HTERT RPE-1 (cell line): ENCODE measurements around the gene MTLN.
"Not testable (repeated sequence)": the region's sequence is repeated elsewhere in the genome, so short reads cannot be mapped to it uniquely, and the experiment has no call there.

Experiments
- in situ Hi-C: fragments of 300-500 bp; cut with MboI; formaldehyde crosslinking; loops from 4 replicates; pipeline ENCODE4 v1.14.3; 2020; ENCODE audit warnings: low sequenced_read_pairs

The MTLN gene

DNA sequence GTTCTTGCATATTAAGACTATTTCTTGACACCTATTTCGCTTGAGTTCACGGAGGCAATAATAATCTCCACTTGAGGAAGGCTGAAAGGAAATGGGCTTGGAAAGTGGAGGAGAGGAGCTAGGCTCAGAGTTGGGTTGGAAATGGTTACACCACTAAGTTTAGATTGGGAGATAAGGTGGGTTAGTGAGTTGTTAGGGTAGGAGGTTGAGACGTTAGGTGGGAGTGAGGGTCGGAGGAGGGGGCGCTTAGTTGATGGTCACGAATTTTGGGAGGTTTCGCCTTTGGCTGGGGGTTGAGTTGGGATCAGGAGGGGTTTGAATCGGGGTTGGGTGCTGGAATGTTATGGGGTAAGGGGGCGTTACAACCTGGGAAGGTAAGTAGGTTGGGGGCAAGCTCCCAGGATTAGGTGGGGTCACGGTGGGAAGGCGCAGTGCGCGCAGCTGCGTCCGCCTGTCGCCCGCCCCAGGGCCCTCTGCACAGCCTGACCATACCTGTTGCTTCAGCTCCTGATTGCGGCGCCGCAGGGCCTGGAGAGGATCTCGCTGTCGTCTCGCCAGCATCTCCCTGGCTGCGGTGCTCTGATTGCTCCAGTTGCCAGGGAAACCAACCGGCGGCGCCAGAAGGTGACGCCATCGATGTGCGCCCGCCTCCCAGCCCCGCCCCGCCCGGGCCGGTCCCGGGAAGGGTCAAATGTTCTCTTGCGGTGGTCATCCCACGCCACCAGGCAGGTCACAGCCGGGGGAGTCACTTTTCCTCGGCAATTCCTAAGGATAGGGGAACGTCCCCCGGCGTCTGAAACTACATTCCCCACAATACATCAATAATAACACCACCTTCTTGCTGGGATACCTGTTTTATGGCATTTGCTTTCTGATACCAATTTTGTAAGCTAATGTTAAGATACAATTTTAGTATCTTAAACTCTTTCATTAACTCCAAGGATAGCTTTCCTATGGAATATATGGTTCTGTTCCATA is 7.7 kb downstream of the MTLN start, which contains the start of gene NPHP1:
TSS of gene NPHP1 (minus strand) at position 606 of the 978 bp plus-strand sequence. CDS start at position 561, 45 bp downstream.
- in situ Hi-C loops = no loop called here

DNA sequence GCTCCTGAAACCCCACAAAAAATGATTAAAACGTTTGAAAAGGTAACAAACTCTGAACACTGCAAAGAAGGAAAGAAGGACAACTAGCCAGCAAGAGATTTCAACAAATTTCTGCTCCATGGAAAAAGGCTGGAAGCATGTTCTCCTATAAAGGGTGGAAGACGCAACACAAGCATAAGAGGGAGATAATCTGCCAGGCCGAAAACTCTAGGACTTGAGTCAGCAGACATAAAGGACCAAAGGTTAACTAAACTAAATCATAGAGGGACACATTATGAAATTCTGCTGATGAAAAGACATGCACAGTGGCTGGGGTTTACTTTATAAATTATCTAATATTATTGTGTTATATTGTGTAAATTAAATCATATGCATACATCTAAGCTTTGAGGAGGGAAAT is 14.3 kb downstream of the MTLN start:
- in situ Hi-C loops = no loop called here

DNA sequence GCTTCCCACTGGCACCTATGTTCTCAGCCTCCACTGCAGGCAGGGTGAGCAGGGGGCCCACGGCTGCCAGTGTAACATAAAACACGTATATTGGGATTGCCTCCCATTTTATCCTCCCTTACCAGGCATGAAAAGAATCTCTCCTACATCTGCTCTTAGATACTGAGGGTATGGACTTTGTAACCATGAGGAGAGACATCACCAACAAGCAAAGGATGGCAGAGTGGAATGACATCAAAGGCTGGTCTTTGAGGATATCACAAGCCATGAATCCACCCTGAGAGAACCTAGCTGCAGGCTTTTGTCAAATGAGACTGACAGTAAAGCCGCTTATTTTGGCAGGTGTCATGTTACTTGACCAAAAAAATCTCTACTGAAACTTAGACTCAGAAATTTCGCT is 14.9 kb downstream of the MTLN start:
- in situ Hi-C loops = no loop called here

DNA sequence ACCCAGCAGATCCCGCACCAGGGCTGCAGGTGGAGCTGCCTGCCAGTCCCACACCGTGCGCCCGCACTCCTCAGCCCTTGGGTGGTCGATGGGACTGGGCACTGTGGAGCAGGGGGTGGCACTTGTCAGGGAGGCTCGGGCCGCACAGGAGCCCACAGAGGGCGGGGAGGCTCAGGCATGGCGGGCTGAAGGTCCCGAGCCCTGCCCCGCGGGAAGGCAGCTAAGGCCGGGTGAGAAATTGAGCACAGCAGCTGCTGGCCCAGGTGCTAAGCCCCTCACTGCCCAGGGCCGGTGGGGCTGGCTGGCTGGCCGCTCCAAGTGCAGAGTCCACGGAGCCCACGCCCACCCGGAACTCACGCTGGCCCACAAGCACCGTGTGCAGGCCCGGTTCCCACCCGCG is 22.2 kb downstream of the MTLN start:
- in situ Hi-C loops = not testable (repeated sequence)

DNA sequence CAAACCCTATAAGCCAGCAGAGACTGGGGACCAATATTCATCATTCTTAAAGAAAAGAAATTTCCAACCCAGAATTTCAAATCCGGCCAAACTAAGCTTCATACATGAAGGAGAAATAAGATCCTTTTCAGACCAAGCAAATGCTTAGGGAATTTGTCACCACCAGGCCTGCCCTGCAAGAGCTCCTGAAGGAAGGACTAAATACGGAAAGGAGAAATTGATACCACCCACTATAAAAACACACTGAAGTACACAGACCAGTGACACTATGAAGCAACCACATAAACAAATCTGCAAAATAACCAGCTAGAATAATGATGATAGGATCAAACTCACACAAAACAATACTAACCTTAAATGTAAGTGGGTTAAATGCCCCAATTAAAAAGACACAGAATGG is 29.9 kb downstream of the MTLN start:
- in situ Hi-C loops = no loop called here

DNA sequence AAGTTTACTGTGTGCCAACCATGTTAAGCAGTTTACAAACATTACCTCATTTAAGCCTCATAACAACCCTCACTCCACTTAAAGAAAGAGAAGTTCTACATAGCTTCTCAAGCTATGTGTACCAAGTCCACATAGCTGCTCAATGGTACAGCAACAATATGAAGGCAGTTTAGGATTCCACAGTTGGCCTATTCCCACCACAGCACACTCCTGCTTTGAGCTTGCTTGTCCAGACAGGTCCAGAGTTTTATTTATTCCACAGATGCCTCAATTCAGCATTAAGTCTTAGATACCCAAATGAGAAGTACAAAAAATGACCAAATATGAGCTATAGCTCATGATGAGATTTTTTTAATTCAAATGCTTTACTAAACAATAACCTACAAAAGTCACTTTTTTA is 32.3 kb downstream of the MTLN start:
- in situ Hi-C loops = no loop called here

DNA sequence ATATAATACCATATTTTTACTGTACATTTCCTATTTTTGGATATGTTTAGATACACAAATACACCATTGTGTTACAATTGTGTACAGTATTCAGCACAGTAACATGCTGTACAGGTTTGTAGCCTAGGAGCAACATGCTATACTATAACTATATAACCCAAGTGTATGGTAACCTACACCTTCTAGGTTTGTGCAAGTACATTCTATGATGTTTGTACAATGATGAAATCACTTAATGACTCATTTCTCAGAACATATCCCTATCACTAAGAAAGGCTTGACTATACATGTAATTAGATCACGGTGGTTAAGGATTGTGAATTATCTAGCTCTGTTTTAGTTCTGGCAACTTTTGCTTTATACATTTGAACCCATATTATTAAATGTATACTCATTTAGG is 38.8 kb downstream of the MTLN start:
- in situ Hi-C loops = no loop called here

DNA sequence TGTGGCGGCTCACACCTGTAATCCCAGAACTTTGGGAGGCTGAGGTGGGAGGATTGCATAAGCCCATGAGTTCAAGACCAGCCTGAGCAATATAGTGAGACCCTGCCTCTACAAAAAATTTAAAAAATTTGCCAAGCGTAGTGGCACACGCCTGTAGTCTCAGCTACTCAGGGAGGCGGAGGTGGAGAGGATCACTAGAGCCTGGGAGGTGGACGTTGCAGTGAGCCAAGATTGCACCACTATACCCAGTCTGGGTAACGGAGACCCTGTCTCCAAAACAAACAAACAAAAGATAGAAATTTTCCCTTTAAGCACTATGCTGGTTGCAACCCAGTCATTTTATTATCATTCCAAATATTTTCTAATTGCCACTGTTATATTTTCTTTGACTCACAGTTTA is 39.8 kb downstream of the MTLN start:
- in situ Hi-C loops = no loop called here

DNA sequence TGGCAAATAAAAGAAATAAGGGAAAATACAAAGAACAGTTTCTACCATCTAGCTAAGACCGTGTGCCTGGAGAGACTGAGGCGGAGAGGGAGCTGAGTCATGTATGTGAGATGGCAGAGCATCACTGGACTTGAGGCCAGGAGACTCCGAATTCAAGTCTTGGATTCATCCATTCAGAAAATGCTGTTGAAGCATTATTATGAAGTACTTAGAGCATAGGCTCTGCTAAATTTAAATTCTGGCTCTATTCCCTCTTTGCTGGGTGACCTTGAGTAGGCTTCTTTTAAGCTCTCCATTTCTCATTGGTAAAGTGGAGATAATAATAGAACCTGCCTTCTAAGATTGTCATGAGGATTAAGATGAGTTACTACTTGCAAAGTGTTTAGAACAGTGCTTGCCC is 42.2 kb downstream of the MTLN start:
- in situ Hi-C loops = no loop called here

DNA sequence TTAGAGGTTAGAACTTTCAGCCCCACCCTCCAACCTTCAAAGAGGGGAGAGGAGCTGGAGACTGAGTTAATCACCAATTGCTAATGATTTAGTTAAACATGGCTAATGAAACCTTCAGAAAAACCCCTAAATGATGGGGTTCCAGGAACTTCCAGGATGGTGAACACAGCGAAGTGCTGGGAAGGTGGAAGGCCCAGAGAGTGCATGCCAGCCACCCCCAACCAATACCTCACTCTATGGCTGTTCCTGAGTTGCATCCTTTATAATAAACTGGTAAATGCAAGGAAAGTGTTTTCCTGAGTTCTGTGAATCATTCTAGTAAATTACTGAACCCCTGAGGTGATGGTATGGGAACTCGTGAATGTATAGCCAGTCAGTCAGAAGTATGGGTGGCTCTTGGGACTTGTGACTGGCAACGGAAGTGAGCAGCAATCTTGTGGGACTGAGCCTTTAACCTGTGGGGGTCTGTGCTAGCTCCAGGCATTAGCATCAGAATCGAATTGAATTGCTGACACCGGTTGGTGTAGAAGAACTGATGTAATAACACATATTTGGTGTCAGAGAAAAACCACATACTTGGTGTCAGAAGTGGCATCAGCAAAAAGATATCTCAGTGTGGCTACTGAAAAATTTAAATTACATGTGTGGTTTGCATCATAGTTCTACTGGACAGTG is 44.9 kb downstream of the MTLN start:
- in situ Hi-C loops = no loop called here

DNA sequence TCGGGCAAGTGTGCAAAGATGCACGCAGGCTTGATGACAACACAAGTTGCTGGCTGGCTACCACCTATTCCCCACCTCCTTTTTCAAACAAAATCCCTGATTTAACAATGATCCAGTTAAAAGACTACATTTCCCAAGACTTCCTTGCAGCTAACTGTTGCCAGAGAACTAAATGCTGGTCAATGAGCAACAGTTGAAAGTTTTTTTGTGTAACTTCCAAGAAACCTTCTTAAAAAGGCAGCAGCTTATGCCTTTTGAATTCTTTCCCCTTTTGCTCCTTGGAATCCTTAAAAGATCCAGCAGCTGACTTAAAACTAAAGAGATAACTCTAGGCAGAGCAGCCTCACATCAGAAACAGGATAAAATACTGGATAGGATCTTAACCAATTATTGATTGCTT is 46.1 kb downstream of the MTLN start:
- in situ Hi-C loops = no loop called here
